ENCODE data around the gene RPL38. TPM values are rescaled to one million over a fixed set of nuclear protein-coding genes. Genes with fewer than 3 reads are reported as not detected.
A peak's percentile ranks its signal among the peaks of the same experiment; 100 is the strongest.

The RPL38 gene
- total and polyA plus RNA-seq, 2 donors (not counting 1 experiment from before 2014, with no cell fraction given): 722 to 1,550 TPM

DNA sequence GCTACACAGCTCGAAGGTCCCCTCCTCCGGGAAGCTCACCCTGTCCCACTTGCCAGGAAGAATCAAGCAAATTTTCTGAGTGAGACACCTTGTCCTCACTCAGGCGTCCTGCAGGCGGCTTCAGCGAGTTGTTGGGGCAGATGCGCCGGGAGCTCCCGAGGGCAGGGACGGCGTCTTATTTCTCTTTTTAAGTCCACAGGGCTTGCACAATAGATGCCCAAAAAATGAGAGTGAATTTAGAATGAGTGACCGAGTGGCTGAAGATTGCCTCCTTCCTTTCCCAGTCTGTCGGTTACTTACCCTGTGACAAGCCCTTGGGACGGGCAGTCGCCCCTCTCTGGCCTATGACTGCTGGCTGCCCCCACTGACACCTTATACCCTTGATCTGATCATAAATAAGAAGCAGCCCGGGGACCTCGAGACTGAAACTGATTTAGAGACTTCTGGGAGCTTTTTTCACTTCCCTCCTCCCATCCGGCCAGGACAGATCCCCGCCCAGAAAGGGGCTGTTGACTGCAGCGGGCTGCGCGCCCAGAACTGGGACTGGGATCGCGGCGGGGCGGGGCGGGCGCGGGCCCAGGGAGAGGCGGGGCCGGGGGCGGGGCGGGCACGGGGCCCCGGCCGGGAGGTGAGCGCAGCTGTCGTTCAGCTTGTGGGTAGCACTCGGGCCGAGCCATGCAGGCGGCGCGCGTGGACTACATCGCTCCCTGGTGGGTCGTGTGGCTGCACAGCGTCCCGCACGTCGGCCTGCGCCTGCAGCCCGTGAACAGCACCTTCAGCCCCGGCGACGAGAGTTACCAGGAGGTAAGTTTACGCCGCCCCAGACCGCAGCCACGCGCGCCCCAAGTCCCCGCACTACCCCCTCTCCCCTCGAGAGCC is 9.7 kb downstream of the RPL38 start, which contains the start of gene TTYH2:
TSS of gene TTYH2 (plus strand) at position 659 of the 879 bp plus-strand sequence. CDS start at position 676, 17 bp downstream.
- Histone ChIP-seq H3K36me3 (replicated peaks in 1 of 2; ENCODE audit: control extremely low read depth in 1 of 2, control insufficient read depth in 1 of 2, extremely low read depth in 1 of 2, insufficient read depth in 2 of 2, low read length in 1 of 2) (peaks cover 0 to 22% of the 10 kb centered on the region in 2 experiments), H2AFZ (ENCODE audit: insufficient read depth, low read depth, low read length, poor library complexity, severe bottlenecking) (peak within 1 kb of the TSS; percentile 81), H3K27me3 (replicated peaks in 1 of 4; ENCODE audit: control extremely low read depth in 1 of 4, control insufficient read depth in 3 of 4, insufficient read depth in 4 of 4, low read length in 3 of 4) (no peaks in the 10 kb centered on the region), H3K4me1 (ENCODE audit: control insufficient read depth in 2 of 2, insufficient read depth in 2 of 2, low read length in 2 of 2) (peaks cover 35 to 44% of the 10 kb centered on the region in 2 donors), H3K4me3 (ENCODE audit: control extremely low read depth in 1 of 5, extremely low read depth in 1 of 5, insufficient read depth in 1 of 5, low read depth in 2 of 5, low read length in 4 of 5) (peak within 1 kb of the TSS; percentile 23 to 73 (median 55)), H3K79me2 (ENCODE audit: control insufficient read depth, insufficient read depth, low read length) (peaks cover 1% of the 10 kb centered on the region), H3K27ac (ENCODE audit: low read length in 2 of 2) (peak within 1 kb of the TSS; percentile 27 to 55), H3K9me3 (ENCODE audit: control extremely low read depth in 1 of 3, control insufficient read depth in 2 of 3, insufficient read depth in 1 of 3, low read length in 2 of 3) (no peaks in the 10 kb centered on the region), H3K9ac (ENCODE audit: low read length) (peak within 1 kb of the TSS; percentile 69), H4K20me1 (ENCODE audit: control insufficient read depth, insufficient read depth, low read length, poor library complexity, severe bottlenecking) (peaks cover 41% of the 10 kb centered on the region), H3K4me2 (replicated peaks; ENCODE audit: low read depth, low read length, poor library complexity, severe bottlenecking) (peak within 1 kb of the TSS; percentile 99)
- intact Hi-C loops (cut with micrococcal nuclease): loop anchor here (1.0 to 2.0 kb wide), 3 partner anchors 10 to 320 kb away; partner anchors contain the start of gene RPL38
- ChIA-PET CTCF (interaction anchor here (0.8 to 3.1 kb wide), 5 partner anchors 11 to 319 kb away, joined by 3 to 36 read pairs (median 5); partner anchors contain the start of genes BTBD17 and RPL38), POLR2A (interaction anchor here (2.3 kb wide), 1 partner anchor 9 kb away, joined by 11 read pairs; the partner anchor contains the start of gene RPL38)
- peak within 1 kb of the TSS; percentile 89 for H3K27ac Mint-ChIP-seq
- no peaks in the 10 kb centered on the region for H3K27me3 Mint-ChIP-seq
- DNase-seq: peak; percentile 84
- TF ChIP-seq EZH2 (IDR thresholded peaks at IDR 0.05; ENCODE audit: borderline replicate concordance, insufficient read depth, low read depth, low read length, poor library complexity, severe bottlenecking): no peak
- TF ChIP-seq, protein P1, sequence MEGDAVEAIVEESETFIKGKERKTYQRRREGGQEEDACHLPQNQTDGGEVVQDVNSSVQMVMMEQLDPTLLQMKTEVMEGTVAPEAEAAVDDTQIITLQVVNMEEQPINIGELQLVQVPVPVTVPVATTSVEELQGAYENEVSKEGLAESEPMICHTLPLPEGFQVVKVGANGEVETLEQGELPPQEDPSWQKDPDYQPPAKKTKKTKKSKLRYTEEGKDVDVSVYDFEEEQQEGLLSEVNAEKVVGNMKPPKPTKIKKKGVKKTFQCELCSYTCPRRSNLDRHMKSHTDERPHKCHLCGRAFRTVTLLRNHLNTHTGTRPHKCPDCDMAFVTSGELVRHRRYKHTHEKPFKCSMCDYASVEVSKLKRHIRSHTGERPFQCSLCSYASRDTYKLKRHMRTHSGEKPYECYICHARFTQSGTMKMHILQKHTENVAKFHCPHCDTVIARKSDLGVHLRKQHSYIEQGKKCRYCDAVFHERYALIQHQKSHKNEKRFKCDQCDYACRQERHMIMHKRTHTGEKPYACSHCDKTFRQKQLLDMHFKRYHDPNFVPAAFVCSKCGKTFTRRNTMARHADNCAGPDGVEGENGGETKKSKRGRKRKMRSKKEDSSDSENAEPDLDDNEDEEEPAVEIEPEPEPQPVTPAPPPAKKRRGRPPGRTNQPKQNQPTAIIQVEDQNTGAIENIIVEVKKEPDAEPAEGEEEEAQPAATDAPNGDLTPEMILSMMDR (IDR thresholded peaks at IDR 0.05): peak; percentile 32
- ATAC-seq (ENCODE audit: low read depth): peak; percentile 77
- peaks cover 50% of the 10 kb centered on the region for H3K4me1 Mint-ChIP-seq
- H3K9me3 Mint-ChIP-seq (ENCODE audit: insufficient read depth): no peaks in the 10 kb centered on the region
- H3K4me3 Mint-ChIP-seq: peak within 1 kb of the TSS; percentile 81
- under 1% methylated on average over 61 of the region's 62 CpGs for WGBS (ENCODE audit: insufficient coverage)
